ENCODE data around the gene IMP4.
A peak's percentile ranks its signal among the peaks of the same experiment; 100 is the strongest.
"Not testable (repeated sequence)": the region's sequence is repeated elsewhere in the genome, so short reads cannot be mapped to it uniquely, and the experiment has no call there.

IMP4 gene

GRCh38 chr2:130342533-130343275 lies at the start of gene IMP4:
IMP4 (plus strand) TSS chr2:130342897; CDS start chr2:130342933, 36 bp downstream.
- DNase-seq = peak; percentile 94

GRCh38 chr2:130300258-130300969 lies 42.3 kb upstream of the IMP4 start:
- DNase-seq = no peak

GRCh38 chr2:130300970-130301348 lies 41.7 kb upstream of the IMP4 start:
- no peak for DNase-seq

- no peak for DNase-seq
These were observed 40.4 kb upstream of the IMP4 start for GRCh38 chr2:130302164-130302886.

GRCh38 chr2:130303169-130303568 lies 39.5 kb upstream of the IMP4 start:
- DNase-seq = no peak

GRCh38 chr2:130304726-130305125 lies 38.0 kb upstream of the IMP4 start:
- DNase-seq = no peak

- no peak for DNase-seq
These were observed 34.8 kb upstream of the IMP4 start for GRCh38 chr2:130307850-130308249.

GRCh38 chr2:130310881-130311280 lies 31.8 kb upstream of the IMP4 start:
- DNase-seq = no peak

GRCh38 chr2:130313812-130314334 lies 28.8 kb upstream of the IMP4 start:
- no peak for DNase-seq

- no peak for DNase-seq
These were observed 28.3 kb upstream of the IMP4 start for GRCh38 chr2:130314377-130314776.

GRCh38 chr2:130316596-130316995 lies 26.1 kb upstream of the IMP4 start:
- no peak for DNase-seq

GRCh38 chr2:130318906-130319305 lies 23.8 kb upstream of the IMP4 start:
- no peak for DNase-seq

GRCh38 chr2:130319536-130319935 lies 23.2 kb upstream of the IMP4 start:
- DNase-seq = no peak

GRCh38 chr2:130327703-130328527 lies 14.8 kb upstream of the IMP4 start:
- no peak for DNase-seq

GRCh38 chr2:130328710-130329109 lies 14.0 kb upstream of the IMP4 start:
- DNase-seq = no peak

- peak; percentile 74 for DNase-seq
These were observed 10.2 kb upstream of the IMP4 start for GRCh38 chr2:130332271-130333073.

- not testable (repeated sequence) for DNase-seq
These were observed 9.4 kb upstream of the IMP4 start for GRCh38 chr2:130333253-130333652.

GRCh38 chr2:130334026-130334425 lies 8.7 kb upstream of the IMP4 start:
- DNase-seq = no peak

- no peak for DNase-seq
These were observed 7.5 kb upstream of the IMP4 start for GRCh38 chr2:130335226-130335625.

- DNase-seq = no peak
These were observed 6.4 kb upstream of the IMP4 start for GRCh38 chr2:130336150-130336876.
